Measurements from ENCODE around the gene VRK3.

DNA sequence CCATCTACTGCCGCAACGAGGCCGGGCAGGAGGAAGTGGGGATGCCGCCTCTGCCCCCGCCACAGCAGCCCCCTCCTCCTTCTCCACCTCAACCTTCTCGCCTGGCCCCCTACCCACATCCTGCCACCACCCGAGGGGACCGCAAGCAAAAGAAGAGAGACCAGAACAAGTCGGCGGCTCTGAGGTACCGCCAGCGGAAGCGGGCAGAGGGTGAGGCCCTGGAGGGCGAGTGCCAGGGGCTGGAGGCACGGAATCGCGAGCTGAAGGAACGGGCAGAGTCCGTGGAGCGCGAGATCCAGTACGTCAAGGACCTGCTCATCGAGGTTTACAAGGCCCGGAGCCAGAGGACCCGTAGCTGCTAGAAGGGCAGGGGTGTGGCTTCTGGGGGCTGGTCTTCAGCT, 92.4 kb downstream of the VRK3 start:
- no peak for TF ChIP-seq EP300 (IDR thresholded peaks at IDR 0.05)
- no peak for TF ChIP-seq CTCF (IDR thresholded peaks at IDR 0.05)
- no peak for TF ChIP-seq POLR2A (IDR thresholded peaks at IDR 0.05)

All from ovary (tissue), 3 donors.